ENCODE results near the gene STMN3.

- TF ChIP-seq, protein P1, sequence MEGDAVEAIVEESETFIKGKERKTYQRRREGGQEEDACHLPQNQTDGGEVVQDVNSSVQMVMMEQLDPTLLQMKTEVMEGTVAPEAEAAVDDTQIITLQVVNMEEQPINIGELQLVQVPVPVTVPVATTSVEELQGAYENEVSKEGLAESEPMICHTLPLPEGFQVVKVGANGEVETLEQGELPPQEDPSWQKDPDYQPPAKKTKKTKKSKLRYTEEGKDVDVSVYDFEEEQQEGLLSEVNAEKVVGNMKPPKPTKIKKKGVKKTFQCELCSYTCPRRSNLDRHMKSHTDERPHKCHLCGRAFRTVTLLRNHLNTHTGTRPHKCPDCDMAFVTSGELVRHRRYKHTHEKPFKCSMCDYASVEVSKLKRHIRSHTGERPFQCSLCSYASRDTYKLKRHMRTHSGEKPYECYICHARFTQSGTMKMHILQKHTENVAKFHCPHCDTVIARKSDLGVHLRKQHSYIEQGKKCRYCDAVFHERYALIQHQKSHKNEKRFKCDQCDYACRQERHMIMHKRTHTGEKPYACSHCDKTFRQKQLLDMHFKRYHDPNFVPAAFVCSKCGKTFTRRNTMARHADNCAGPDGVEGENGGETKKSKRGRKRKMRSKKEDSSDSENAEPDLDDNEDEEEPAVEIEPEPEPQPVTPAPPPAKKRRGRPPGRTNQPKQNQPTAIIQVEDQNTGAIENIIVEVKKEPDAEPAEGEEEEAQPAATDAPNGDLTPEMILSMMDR (IDR thresholded peaks at IDR 0.05): peak in 4 of 6 experiments; percentile 7 to 35 (median 30)
- TF ChIP-seq POLR2A (IDR thresholded peaks at IDR 0.05): peak in 1 of 2 donors; percentile 45
These were observed 4.9 kb upstream of the STMN3 start, which contains the start of gene RTEL1 for GRCh38 chr20:63657937-63658748.

Measured in thyroid gland (tissue), 4 donors.